HG03159 (cell line): ENCODE results near the gene FNDC3A.
"Not testable (repeated sequence)": the region's sequence is repeated elsewhere in the genome, so short reads cannot be mapped to it uniquely, and the experiment has no call there.

Experiments
- ATAC-seq: cut with Tn5 transposase; IDR thresholded peaks from one replicate; pipeline ENCODE4 v1.9.1; 2021; ENCODE audit warnings: mild to moderate bottlenecking, moderate library complexity; ENCODE audit not compliant: unreplicated experiment

FNDC3A gene

GRCh38 chr13:49125964-49126524, 150.3 kb downstream of the FNDC3A start:
- no peak for ATAC-seq

GRCh38 chr13:49132479-49133002, 156.8 kb downstream of the FNDC3A start:
- ATAC-seq = no peak

- ATAC-seq = no peak
These were observed 158.6 kb downstream of the FNDC3A start for GRCh38 chr13:49134305-49134704.

- not testable (repeated sequence) for ATAC-seq
These were observed 161.5 kb downstream of the FNDC3A start for GRCh38 chr13:49137138-49137643.

GRCh38 chr13:49140910-49141611, 165.3 kb downstream of the FNDC3A start:
- peak; percentile 49 for ATAC-seq

- ATAC-seq = no peak
These were observed 171.2 kb downstream of the FNDC3A start for GRCh38 chr13:49146950-49147355.

- ATAC-seq = no peak
These were observed 172.7 kb downstream of the FNDC3A start for GRCh38 chr13:49148405-49148804.

GRCh38 chr13:49157955-49158584, 182.4 kb downstream of the FNDC3A start:
- ATAC-seq = not testable (repeated sequence)

- ATAC-seq = not testable (repeated sequence)
These were observed 187.4 kb downstream of the FNDC3A start for GRCh38 chr13:49163162-49163561.

GRCh38 chr13:49164712-49165111, 189.0 kb downstream of the FNDC3A start:
- ATAC-seq = no peak

GRCh38 chr13:49165798-49166752, 190.4 kb downstream of the FNDC3A start:
- ATAC-seq = no peak

- ATAC-seq = no peak
These were observed 195.6 kb downstream of the FNDC3A start for GRCh38 chr13:49171359-49171758.

GRCh38 chr13:49183672-49184325, 208.1 kb downstream of the FNDC3A start:
- ATAC-seq = no peak

GRCh38 chr13:49184621-49185020, 208.9 kb downstream of the FNDC3A start:
- no peak for ATAC-seq

- ATAC-seq = no peak
These were observed 209.6 kb downstream of the FNDC3A start for GRCh38 chr13:49185264-49185663.

- ATAC-seq = no peak
These were observed 215.2 kb downstream of the FNDC3A start for GRCh38 chr13:49190901-49191300.

GRCh38 chr13:49206641-49207040, 230.9 kb downstream of the FNDC3A start:
- no peak for ATAC-seq

- ATAC-seq = no peak
These were observed 232.9 kb downstream of the FNDC3A start for GRCh38 chr13:49208619-49209018.

- no peak for ATAC-seq
These were observed 234.4 kb downstream of the FNDC3A start for GRCh38 chr13:49210114-49210513.

- ATAC-seq = no peak
These were observed 235.0 kb downstream of the FNDC3A start for GRCh38 chr13:49210669-49211068.
